Measurements from ENCODE around the gene THBS2. TPM values are rescaled to one million over a fixed set of nuclear protein-coding genes. Genes with fewer than 3 reads are reported as not detected.

THBS2 gene
- total RNA-seq (10 to 100 TPM in 2 of 5 donors, 1 to 10 TPM in 2, under 1 TPM in 1; under 0.01 to 56.0 (median 7.7) TPM), polyA plus RNA-seq (under 1 TPM; 0.31 to 0.87 (median 0.70) TPM)
- long read RNA-seq, donor 1 = 0 reads
- long read RNA-seq, donor 2, partial matches to known transcripts = 5 of 5 reads
- long read RNA-seq, donor 2, other reads (novel, unspliced or antisense) = 0 of 5 reads
- long read RNA-seq, donor 3 = 0 reads
- long read RNA-seq, donor 4, full-length matches to known transcripts = 1 of 1 reads
- long read RNA-seq, donor 4, partial matches to known transcripts = 0 of 1 reads
- long read RNA-seq, donor 4, other reads (novel, unspliced or antisense) = 0 of 1 reads
- long read RNA-seq, donor 5, full-length matches to known transcripts = 7 of 41 reads
- long read RNA-seq, donor 5, partial matches to known transcripts = 34 of 41 reads
- long read RNA-seq, donor 5, other reads (novel, unspliced or antisense) = 0 of 41 reads
- long read RNA-seq, donor 6, full-length matches to known transcripts = 5 of 11 reads
- long read RNA-seq, donor 6, partial matches to known transcripts = 6 of 11 reads
- long read RNA-seq, donor 6, other reads (novel, unspliced or antisense) = 0 of 11 reads
- long read RNA-seq, donor 7, full-length matches to known transcripts = 2 of 8 reads
- long read RNA-seq, donor 7, partial matches to known transcripts = 6 of 8 reads
- long read RNA-seq, donor 7, other reads (novel, unspliced or antisense) = 0 of 8 reads
- long read RNA-seq, donor 8, partial matches to known transcripts = 0 of 1 reads
- long read RNA-seq, donor 8, other reads (novel, unspliced or antisense) = 0 of 1 reads
- long read RNA-seq, donor 9, partial matches to known transcripts = 32 of 32 reads
- long read RNA-seq, donor 9, other reads (novel, unspliced or antisense) = 0 of 32 reads
- long read RNA-seq, donor 10 = 0 reads

- peak in 1 of 2 donors; percentile 90 for DNase-seq
- intact Hi-C loops (cut with DNase I; ENCODE audit: low total_unique reads) = no loop called here
- Histone ChIP-seq H3K9me3 (peaks cover 0 to 12% (median 0%) of the 10 kb centered on the region in 4 donors), H3K27me3 (peaks cover 0 to 57% (median 22%) of the 10 kb centered on the region in 3 donors), H3K36me3 (peaks cover 0 to 1% (median under 1%) of the 10 kb centered on the region in 4 donors), H3K27ac (peak within 1 kb of the TSS in 4 of 5 donors; percentile 11 to 63 (median 47)), H3K4me3 (peak within 1 kb of the TSS; percentile 26 to 39 (median 31)), H3K4me1 (peaks cover 9 to 29% (median 19%) of the 10 kb centered on the region in 4 donors)
- TF ChIP-seq CTCF (IDR thresholded peaks at IDR 0.05) = no peak
- peak; percentile 18 to 47 (median 40) for TF ChIP-seq POLR2AphosphoS5 (IDR thresholded peaks at IDR 0.05)
- 7 to 10% (median 9%) methylated on average over 34 of the region's 34 CpGs for WGBS, 5 donors
Observed at GRCh38 chr6:169253337-169254238, at the start of gene THBS2. TSS of gene THBS2 (minus strand) at chr6:169253846. CDS start at chr6:169250784, 3,062 bp downstream.

GRCh38 chr6:169302716-169303115, 49.1 kb upstream of the THBS2 start:
- no peaks in the 10 kb centered on the region for H3K4me1 ChIP-seq
- H3K4me3 ChIP-seq = no peak overlapping the region
- no peak overlapping the region for H3K27ac ChIP-seq
- H3K9me3 ChIP-seq = peaks cover 0 to 8% (median 4%) of the 10 kb centered on the region in 4 donors
- H3K27me3 ChIP-seq = no peaks in the 10 kb centered on the region
- H3K36me3 ChIP-seq = no peaks in the 10 kb centered on the region
- 50 to 76% (median 64%) methylated on average over 2 to 3 of the region's 3 CpGs for WGBS, 5 donors
- intact Hi-C loops (cut with DNase I; ENCODE audit: low total_unique reads) = no loop called here
- TF ChIP-seq POLR2A (IDR thresholded peaks at IDR 0.05) (no peak), CTCF (IDR thresholded peaks at IDR 0.05) (no peak), EP300 (IDR thresholded peaks at IDR 0.05) (no peak), POLR2AphosphoS5 (IDR thresholded peaks at IDR 0.05) (no peak)
- DNase-seq = no peak

GRCh38 chr6:169302255-169302654, 48.6 kb upstream of the THBS2 start:
- H3K27ac ChIP-seq = no peak overlapping the region
- H3K4me1 ChIP-seq = no peaks in the 10 kb centered on the region
- no peak for DNase-seq
- no peaks in the 10 kb centered on the region for H3K27me3 ChIP-seq
- intact Hi-C loops (cut with DNase I; ENCODE audit: low total_unique reads) = no loop called here
- H3K36me3 ChIP-seq = no peaks in the 10 kb centered on the region
- H3K4me3 ChIP-seq = no peak overlapping the region
- peaks cover 0 to 8% (median 4%) of the 10 kb centered on the region in 4 donors for H3K9me3 ChIP-seq
- TF ChIP-seq POLR2AphosphoS5 (IDR thresholded peaks at IDR 0.05) = no peak
- no peak for TF ChIP-seq CTCF (IDR thresholded peaks at IDR 0.05)
- TF ChIP-seq POLR2A (IDR thresholded peaks at IDR 0.05) = no peak
- TF ChIP-seq EP300 (IDR thresholded peaks at IDR 0.05) = no peak
